Testis (tissue), 3 donors: ENCODE measurements around the gene ZIC1. TPM values are rescaled to one million over a fixed set of nuclear protein-coding genes. Genes with fewer than 3 reads are reported as not detected.

Experiments used
- DNase-seq: peaks from one replicate; pipeline ENCODE4 v3.0.0-alpha.2; 2019
- H3K27ac ChIP-seq, 2 donors: fragments of 200-600 bp; sonication (generic); one replicate each; pipeline ENCODE4 v1.5.1; 2019
- H3K27me3 ChIP-seq: fragments of 200-600 bp; sonication (generic); one replicate; pipeline ENCODE4 v1.5.1; 2019
- H3K36me3 ChIP-seq: fragments of 200-600 bp; sonication (generic); one replicate; pipeline ENCODE4 v1.5.1; 2017; ENCODE audit warnings: low read depth; ENCODE audit errors: missing control alignments
- H3K4me1 ChIP-seq: fragments of 200-600 bp; sonication (generic); one replicate; pipeline ENCODE4 v1.5.1; 2019
- H3K4me3 ChIP-seq, 2 donors: fragments of 200-600 bp; sonication (generic); one replicate each; pipeline ENCODE4 v1.5.1; 2017 to 2019
- H3K9me3 ChIP-seq: fragments of 200-600 bp; sonication (generic); one replicate; pipeline ENCODE4 v1.5.1; 2017
- POLR2A ChIP-seq: fragments of 450-650 bp; IDR thresholded peaks from one replicate; pipeline ENCODE4 v1.6.1; 2017; ENCODE audit warnings: antibody characterized with exemption, mild to moderate bottlenecking, moderate library complexity
- WGBS, 2 donors: methylation state at CpG; one replicate each; pipeline ENCODE4 v1.1.5; 2018; 5-methylcytosine and 5-hydroxymethylcytosine counted together
- intact Hi-C: fragments of 100-400 bp; cut with DNase I; formaldehyde crosslinking; loops from one replicate; pipeline ENCODE4 v1.15.1; 2023; ENCODE audit warnings: low total_unique reads
- polyA plus RNA-seq: library from polyadenylated mRNA; stranded (reverse); fragments of 350-450 nt; fragmentation: Illumina TruSeq; extraction: RNeasy Lipid Tissue Mini Kit (QIAGEN cat#74804); gene quantifications from one replicate; pipeline ENCODE4 v1.2.3, GENCODE V29; 2014; ENCODE audit warnings: low read depth, low replicate concordance; ENCODE audit not compliant: insufficient read depth
- total RNA-seq, 2 donors: library from RNA; depleted of rRNA; stranded (reverse); fragments of >200 nt; gene quantifications; one replicate each; pipeline ENCODE4 v1.2.3, GENCODE V29; 2016
- TF ChIP-seq, protein P1 (sequence below), 3 experiments: fragments of 450-650 bp in 2 of 3; fragments of 200-600 bp in 1 of 3; sonication (generic) in 1 of 3; IDR thresholded peaks; one replicate each; pipeline ENCODE4 v1.5.1; 2016 to 2019; ENCODE audit warnings: antibody characterized with exemption in 3 of 3, mild to moderate bottlenecking in 2 of 3, moderate library complexity in 1 of 3

The ZIC1 gene
- total and polyA plus RNA-seq, 3 donors from 2014 or later = 1.4 to 3.5 (median 3.3) TPM

DNA sequence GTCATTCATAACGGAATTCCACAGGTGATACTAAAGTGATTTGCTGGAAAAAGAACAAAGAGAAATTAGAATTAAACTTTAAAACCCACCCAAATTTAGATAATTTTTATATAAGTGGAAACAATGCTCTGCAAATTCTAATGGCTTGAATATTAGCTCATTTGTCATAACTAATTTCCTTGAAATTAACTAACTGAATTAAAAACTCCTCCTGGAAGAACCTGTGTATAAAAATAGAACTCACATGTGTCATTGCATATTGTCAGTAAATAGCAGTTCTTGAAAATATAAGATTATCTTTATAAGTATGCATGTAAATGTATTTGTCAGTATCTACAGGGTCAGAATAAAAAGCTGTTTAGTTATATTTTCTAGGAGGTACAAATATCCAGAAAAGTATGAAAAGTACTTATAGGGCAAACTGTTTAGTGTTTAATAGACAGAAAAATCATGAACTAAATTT, 16.3 kb downstream of the ZIC1 start:
- no peak overlapping the region for H3K4me3 ChIP-seq
- no peak overlapping the region for H3K27ac ChIP-seq
- no peaks in the 10 kb centered on the region for H3K4me1 ChIP-seq
- intact Hi-C loops = no loop called here
- no peaks in the 10 kb centered on the region for H3K9me3 ChIP-seq
- H3K27me3 ChIP-seq = peaks cover 3% of the 10 kb centered on the region
- H3K36me3 ChIP-seq = no peaks in the 10 kb centered on the region
- no peak for DNase-seq
- 23 to 29% methylated on average over 1 of the region's 1 CpG for WGBS, 2 donors
- TF ChIP-seq, protein P1, sequence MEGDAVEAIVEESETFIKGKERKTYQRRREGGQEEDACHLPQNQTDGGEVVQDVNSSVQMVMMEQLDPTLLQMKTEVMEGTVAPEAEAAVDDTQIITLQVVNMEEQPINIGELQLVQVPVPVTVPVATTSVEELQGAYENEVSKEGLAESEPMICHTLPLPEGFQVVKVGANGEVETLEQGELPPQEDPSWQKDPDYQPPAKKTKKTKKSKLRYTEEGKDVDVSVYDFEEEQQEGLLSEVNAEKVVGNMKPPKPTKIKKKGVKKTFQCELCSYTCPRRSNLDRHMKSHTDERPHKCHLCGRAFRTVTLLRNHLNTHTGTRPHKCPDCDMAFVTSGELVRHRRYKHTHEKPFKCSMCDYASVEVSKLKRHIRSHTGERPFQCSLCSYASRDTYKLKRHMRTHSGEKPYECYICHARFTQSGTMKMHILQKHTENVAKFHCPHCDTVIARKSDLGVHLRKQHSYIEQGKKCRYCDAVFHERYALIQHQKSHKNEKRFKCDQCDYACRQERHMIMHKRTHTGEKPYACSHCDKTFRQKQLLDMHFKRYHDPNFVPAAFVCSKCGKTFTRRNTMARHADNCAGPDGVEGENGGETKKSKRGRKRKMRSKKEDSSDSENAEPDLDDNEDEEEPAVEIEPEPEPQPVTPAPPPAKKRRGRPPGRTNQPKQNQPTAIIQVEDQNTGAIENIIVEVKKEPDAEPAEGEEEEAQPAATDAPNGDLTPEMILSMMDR (IDR thresholded peaks at IDR 0.05) = no peak
- no peak for TF ChIP-seq POLR2A

DNA sequence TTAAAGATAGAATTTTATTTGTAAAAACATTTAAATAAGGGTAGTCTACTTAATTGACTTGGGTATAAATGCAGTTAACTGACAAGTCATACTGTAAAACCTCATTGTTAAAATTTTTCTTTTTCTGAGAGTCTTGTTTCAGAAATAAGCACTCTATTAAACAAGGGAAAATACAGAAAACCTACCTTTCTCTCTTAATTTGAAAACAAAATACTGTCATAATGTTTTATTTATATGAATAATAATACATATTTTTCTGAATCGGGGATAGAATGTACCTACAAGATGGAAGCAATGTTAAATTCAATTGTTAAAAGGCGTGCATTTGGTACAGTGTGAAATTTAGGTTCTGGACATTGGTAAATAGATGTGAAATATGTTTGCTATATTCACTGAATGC, 17.8 kb downstream of the ZIC1 start:
- WGBS, 2 donors = 87 to 91% methylated on average over 2 of the region's 2 CpGs
- TF ChIP-seq POLR2A = no peak
- TF ChIP-seq, protein P1 (IDR thresholded peaks at IDR 0.05) = no peak
- Histone ChIP-seq H3K27ac (no peak overlapping the region), H3K27me3 (peaks cover 3% of the 10 kb centered on the region), H3K4me1 (no peaks in the 10 kb centered on the region), H3K9me3 (no peaks in the 10 kb centered on the region), H3K4me3 (no peak overlapping the region), H3K36me3 (no peaks in the 10 kb centered on the region)
- no peak for DNase-seq
- intact Hi-C loops = no loop called here

DNA sequence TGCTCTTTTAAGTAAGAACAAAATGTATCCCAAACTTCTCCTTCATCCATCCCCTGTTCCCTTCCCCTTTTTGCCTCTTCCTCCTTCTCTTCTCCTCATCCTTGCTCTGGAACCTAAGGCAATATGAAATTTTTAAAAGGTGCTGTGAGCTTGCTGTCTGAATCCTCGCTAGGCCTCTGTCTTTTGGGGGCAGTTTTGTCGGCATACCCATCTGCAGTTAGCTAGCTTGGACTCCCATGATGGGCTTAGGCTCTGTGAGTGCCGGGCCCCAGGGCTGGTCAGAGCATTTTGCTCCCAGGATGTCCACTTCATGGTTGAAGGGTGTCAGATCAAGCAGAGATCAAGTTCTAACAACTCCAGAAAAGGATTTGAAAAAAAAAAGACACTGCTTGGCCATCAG, 18.6 kb downstream of the ZIC1 start:
- intact Hi-C loops = no loop called here
- TF ChIP-seq, protein P1 (IDR thresholded peaks at IDR 0.05) = no peak
- no peak for TF ChIP-seq POLR2A
- Histone ChIP-seq H3K4me1 (no peaks in the 10 kb centered on the region), H3K27me3 (no peaks in the 10 kb centered on the region), H3K4me3 (no peak overlapping the region), H3K36me3 (no peaks in the 10 kb centered on the region), H3K27ac (no peak overlapping the region), H3K9me3 (no peaks in the 10 kb centered on the region)
- 86 to 87% methylated on average over 3 of the region's 3 CpGs for WGBS, 2 donors
- DNase-seq = no peak

DNA sequence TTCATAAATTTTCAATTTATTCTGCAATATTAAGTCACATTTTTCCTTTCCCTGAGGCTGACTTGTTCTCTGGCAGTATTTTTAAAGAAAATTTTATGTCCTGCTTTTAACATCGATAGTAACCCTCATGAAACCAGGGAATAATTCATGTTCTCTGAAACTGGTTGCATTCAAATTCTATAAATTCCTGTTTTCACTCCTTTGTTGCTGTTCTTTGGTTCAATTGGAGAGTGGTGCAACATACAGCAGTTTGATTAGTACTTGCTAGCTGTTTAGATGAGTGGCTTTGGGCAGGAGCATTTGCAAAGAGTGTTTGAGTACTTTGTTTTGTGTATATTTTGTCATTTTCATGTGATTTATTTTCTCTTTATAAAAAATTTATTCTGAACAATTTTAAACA, 19.2 kb downstream of the ZIC1 start:
- Histone ChIP-seq H3K4me1 (no peaks in the 10 kb centered on the region), H3K4me3 (no peak overlapping the region), H3K27ac (no peak overlapping the region), H3K36me3 (no peaks in the 10 kb centered on the region), H3K27me3 (no peaks in the 10 kb centered on the region), H3K9me3 (no peaks in the 10 kb centered on the region)
- DNase-seq = no peak
- intact Hi-C loops = no loop called here
- TF ChIP-seq, protein P1 (IDR thresholded peaks at IDR 0.05) = no peak
- no peak for TF ChIP-seq POLR2A
- WGBS, 2 donors = 73 to 82% methylated on average over 1 of the region's 1 CpG

DNA sequence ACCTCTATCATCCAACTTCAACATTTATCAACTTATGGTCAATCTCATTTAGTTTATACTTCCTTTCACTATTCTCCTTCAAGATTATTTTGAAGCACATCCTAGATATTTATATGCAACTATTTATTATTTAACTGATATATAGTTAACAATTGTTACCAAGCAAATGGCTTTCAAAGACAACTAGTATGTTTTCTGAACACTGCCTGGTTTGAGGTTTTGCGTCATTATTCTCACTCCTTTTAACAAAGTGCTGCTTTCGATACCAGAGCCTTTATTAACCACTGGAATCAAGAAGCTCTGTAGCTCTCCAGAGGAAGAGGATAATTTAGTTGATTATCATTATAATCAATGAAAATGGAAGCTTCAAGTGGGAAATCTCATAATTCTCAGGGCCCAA, 19.6 kb downstream of the ZIC1 start:
- no peaks in the 10 kb centered on the region for H3K36me3 ChIP-seq
- H3K27ac ChIP-seq = no peak overlapping the region
- no peaks in the 10 kb centered on the region for H3K9me3 ChIP-seq
- H3K4me3 ChIP-seq = no peak overlapping the region
- intact Hi-C loops = no loop called here
- no peaks in the 10 kb centered on the region for H3K27me3 ChIP-seq
- no peaks in the 10 kb centered on the region for H3K4me1 ChIP-seq
- TF ChIP-seq, protein P1 (IDR thresholded peaks at IDR 0.05) = no peak
- no peak for TF ChIP-seq POLR2A
- 91 to 92% methylated on average over 2 of the region's 2 CpGs for WGBS, 2 donors
- no peak for DNase-seq
